ENCODE measurements around the gene CNTNAP2. TPM values are rescaled to one million over a fixed set of nuclear protein-coding genes. Genes with fewer than 3 reads are reported as not detected.

Gene CNTNAP2
- total and polyA plus RNA-seq, 9 of the 15 experiments (the other 6 are each of a cell fraction or from before 2014, with no cell fraction given) = 0.04 to 0.62 (median 0.09) TPM; not detected in 4

DNA sequence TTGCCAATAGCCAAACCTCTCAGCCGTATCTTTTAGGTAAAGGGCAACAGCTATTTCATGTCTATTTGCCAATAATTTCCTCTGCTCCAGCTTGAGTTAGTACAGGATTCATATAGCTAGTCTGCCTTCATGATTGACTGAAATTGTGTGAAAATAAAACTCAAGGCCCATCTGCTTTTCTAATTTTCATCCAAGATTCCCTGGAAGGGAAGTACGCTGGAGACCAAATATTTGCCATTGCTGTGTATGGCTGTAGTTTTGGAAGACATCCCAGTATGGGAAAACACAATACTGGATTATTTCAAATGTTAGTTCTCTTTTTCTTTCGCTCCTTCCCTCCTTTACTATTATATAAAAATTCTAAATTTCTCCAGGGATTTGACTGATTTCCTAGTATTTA is 652.4 kb downstream of the CNTNAP2 start (continued):
- TF ChIP-seq KDM1A (IDR thresholded peaks at IDR 0.05) (no peak), NCOA2 (IDR thresholded peaks at IDR 0.05; ENCODE audit: partially characterized antibody in 2 of 2) (no peak), ZNF274 (IDR thresholded peaks at IDR 0.05; ENCODE audit: borderline replicate concordance, low read depth, low read length) (no peak), TRIM28 (IDR thresholded peaks at IDR 0.05) (no peak)
- TF ChIP-seq, protein P1, sequence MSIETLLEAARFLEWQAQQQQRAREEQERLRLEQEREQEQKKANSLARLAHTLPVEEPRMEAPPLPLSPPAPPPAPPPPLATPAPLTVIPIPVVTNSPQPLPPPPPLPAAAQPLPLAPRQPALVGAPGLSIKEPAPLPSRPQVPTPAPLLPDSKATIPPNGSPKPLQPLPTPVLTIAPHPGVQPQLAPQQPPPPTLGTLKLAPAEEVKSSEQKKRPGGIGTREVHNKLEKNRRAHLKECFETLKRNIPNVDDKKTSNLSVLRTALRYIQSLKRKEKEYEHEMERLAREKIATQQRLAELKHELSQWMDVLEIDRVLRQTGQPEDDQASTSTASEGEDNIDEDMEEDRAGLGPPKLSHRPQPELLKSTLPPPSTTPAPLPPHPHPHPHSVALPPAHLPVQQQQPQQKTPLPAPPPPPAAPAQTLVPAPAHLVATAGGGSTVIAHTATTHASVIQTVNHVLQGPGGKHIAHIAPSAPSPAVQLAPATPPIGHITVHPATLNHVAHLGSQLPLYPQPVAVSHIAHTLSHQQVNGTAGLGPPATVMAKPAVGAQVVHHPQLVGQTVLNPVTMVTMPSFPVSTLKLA (conservative IDR thresholded peaks at IDR 0.05) = no peak

DNA sequence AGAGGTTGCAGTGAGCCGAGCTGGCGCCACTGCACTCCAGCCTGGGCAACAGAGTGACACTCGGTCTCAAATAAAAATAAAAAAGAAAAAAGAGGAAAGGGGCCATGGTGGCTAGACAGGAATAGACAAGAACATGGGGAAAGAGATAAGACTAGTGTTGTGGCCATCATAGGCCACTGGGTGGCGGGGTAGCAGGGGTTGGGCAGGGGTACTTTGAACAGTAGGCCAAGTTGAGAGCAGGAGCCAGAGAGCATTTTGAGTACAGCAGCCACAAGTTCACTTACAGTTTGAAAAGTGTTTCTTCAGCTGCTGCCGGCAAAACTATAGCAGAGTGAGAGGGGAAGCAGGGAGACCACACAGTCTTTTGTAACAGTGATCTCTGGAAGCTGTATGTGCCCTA is 656.0 kb downstream of the CNTNAP2 start:
- ChIA-PET CTCF (ENCODE audit: low intra/inter-chr PET ratio) (no interaction called here), POLR2A (no interaction called here)
- no peak for DNase-seq (ENCODE audit: extremely low read depth in 1 of 4, low spot score in 3 of 4)
- Histone ChIP-seq H4K20me1 (replicated peaks; ENCODE audit: control insufficient read depth, insufficient read depth, low read length) (no peaks in the 10 kb centered on the region), H2AFZ (ENCODE audit: low read depth, low read length) (no peak overlapping the region), H3K4me1 (replicated peaks in 1 of 2; ENCODE audit: control insufficient read depth in 2 of 2, insufficient read depth in 2 of 2, low read length in 2 of 2) (no peaks in the 10 kb centered on the region), H3K4me3 (no peak overlapping the region), H3K9me3 (replicated peaks; ENCODE audit: control insufficient read depth, insufficient read depth, low read depth, low read length) (no peaks in the 10 kb centered on the region; the same call in 1 of the 2 replicates), H3K4me2 (ENCODE audit: insufficient read depth, low read length) (no peak overlapping the region), H3K9ac (ENCODE audit: insufficient read depth in 1 of 2, low read depth in 2 of 2, low read length in 2 of 2) (no peak overlapping the region), H3K36me3 (ENCODE audit: control insufficient read depth, insufficient read depth, low read length) (no peaks in the 10 kb centered on the region), H3K27me3 (ENCODE audit: control insufficient read depth in 2 of 2, insufficient read depth in 2 of 2, low read length in 2 of 2) (no peaks in the 10 kb centered on the region), H3K27ac (ENCODE audit: extremely low read depth, low read depth, low read length) (no peak overlapping the region), H3K9me1 (ENCODE audit: control insufficient read depth, insufficient read depth, low read length) (no peaks in the 10 kb centered on the region), H3K79me2 (ENCODE audit: control insufficient read depth, insufficient read depth, low read length) (no peaks in the 10 kb centered on the region)
- ATAC-seq = no peak
- 0% methylated on average over 5 of the region's 5 CpGs for WGBS (ENCODE audit: insufficient coverage, low coverage, missing lambda C conversion rate)
- no peak for FAIRE-seq
- intact Hi-C loops (cut with micrococcal nuclease) = no loop called here
- in situ Hi-C loops (cut with MboI) = no loop called here
- no TSS peak for BruUV-seq (replicated peaks)
- TF ChIP-seq ZNF445 (CRISPR knock-in tag; IDR thresholded peaks at IDR 0.05; ENCODE audit: low read depth) (no peak), WHSC1 (IDR thresholded peaks at IDR 0.05; ENCODE audit: low read length) (no peak), SUPT5H (IDR thresholded peaks at IDR 0.05) (no peak), DDX20 (tag; IDR thresholded peaks at IDR 0.05; ENCODE audit: low read depth) (no peak), STAT5B (CRISPR knock-in tag; IDR thresholded peaks at IDR 0.05) (no peak), EP400 (IDR thresholded peaks at IDR 0.05) (no peak), BRF1 (IDR thresholded peaks at IDR 0.05; ENCODE audit: borderline replicate concordance, extremely low read depth, insufficient read length) (no peak), ZNF668 (CRISPR knock-in tag; IDR thresholded peaks at IDR 0.05) (no peak)
- TF ChIP-seq, protein P2, sequence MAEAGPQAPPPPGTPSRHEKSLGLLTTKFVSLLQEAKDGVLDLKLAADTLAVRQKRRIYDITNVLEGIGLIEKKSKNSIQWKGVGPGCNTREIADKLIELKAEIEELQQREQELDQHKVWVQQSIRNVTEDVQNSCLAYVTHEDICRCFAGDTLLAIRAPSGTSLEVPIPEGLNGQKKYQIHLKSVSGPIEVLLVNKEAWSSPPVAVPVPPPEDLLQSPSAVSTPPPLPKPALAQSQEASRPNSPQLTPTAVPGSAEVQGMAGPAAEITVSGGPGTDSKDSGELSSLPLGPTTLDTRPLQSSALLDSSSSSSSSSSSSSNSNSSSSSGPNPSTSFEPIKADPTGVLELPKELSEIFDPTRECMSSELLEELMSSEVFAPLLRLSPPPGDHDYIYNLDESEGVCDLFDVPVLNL (CRISPR knock-in tag; IDR thresholded peaks at IDR 0.05; ENCODE audit: low read depth) = no peak
- TF ChIP-seq, protein P3, sequence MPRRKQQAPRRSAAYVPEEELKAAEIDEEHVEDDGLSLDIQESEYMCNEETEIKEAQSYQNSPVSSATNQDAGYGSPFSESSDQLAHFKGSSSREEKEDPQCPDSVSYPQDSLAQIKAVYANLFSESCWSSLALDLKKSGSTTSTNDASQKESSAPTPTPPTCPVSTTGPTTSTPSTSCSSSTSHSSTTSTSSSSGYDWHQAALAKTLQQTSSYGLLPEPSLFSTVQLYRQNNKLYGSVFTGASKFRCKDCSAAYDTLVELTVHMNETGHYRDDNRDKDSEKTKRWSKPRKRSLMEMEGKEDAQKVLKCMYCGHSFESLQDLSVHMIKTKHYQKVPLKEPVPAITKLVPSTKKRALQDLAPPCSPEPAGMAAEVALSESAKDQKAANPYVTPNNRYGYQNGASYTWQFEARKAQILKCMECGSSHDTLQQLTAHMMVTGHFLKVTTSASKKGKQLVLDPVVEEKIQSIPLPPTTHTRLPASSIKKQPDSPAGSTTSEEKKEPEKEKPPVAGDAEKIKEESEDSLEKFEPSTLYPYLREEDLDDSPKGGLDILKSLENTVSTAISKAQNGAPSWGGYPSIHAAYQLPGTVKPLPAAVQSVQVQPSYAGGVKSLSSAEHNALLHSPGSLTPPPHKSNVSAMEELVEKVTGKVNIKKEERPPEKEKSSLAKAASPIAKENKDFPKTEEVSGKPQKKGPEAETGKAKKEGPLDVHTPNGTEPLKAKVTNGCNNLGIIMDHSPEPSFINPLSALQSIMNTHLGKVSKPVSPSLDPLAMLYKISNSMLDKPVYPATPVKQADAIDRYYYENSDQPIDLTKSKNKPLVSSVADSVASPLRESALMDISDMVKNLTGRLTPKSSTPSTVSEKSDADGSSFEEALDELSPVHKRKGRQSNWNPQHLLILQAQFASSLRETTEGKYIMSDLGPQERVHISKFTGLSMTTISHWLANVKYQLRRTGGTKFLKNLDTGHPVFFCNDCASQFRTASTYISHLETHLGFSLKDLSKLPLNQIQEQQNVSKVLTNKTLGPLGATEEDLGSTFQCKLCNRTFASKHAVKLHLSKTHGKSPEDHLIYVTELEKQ (CRISPR knock-in tag; IDR thresholded peaks at IDR 0.05) = no peak
- TF ChIP-seq, protein P4, sequence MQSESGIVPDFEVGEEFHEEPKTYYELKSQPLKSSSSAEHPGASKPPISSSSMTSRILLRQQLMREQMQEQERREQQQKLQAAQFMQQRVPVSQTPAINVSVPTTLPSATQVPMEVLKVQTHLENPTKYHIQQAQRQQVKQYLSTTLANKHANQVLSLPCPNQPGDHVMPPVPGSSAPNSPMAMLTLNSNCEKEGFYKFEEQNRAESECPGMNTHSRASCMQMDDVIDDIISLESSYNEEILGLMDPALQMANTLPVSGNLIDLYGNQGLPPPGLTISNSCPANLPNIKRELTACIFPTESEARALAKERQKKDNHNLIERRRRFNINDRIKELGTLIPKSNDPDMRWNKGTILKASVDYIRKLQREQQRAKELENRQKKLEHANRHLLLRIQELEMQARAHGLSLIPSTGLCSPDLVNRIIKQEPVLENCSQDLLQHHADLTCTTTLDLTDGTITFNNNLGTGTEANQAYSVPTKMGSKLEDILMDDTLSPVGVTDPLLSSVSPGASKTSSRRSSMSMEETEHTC (IDR thresholded peaks at IDR 0.05) = no peak
